VCaP (cell line): ENCODE results near the gene CORIN.

Source experiments
- H3K27ac ChIP-seq: fragments of 450-650 bp; 2 replicates; pipeline ENCODE4 v1.5.1; 2017
- CTCF ChIP-seq: fragments of 450-650 bp; conservative IDR thresholded peaks from 2 replicates; pipeline ENCODE4 v1.5.1; 2017; ENCODE audit warnings: mild to moderate bottlenecking, moderate library complexity

The CORIN gene

GRCh38 chr4:47816748-47817147 is 21.1 kb downstream of the CORIN start:
- no peak overlapping the region for H3K27ac ChIP-seq
- TF ChIP-seq CTCF, result no peak

DNA sequence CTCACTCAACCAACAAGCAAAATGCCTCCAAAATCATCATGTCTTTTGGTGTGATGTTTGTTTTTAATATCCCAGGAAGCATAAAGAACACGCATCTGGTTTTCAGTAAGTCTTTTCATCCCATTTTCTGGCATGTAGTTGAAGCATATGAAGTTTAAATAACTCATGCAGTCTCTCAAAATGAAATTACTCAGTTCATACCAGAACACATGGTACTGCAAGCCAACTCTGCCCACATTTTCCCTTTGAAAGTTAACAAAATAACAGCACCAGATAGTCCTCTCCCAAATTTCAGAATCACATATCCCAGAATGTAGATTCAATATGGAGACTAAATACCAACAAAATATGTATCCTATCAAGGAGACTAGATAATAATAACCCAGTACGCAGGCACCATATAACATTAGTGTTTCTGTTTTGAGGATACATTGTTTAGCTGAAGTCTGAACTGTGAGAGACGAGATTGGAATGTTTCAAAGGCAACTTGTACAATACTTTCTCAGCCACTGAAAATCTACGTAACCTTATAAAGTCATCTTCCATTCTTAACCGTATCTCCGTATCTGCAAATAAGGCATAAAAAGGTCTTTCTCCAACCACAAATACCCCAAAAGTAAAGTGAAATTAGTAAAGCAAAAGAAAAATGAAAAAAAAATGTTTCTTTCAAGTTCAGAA is 23.1 kb downstream of the CORIN start:
- no peak overlapping the region for H3K27ac ChIP-seq
- TF ChIP-seq CTCF, result no peak

- TF ChIP-seq CTCF, result no peak
- H3K27ac ChIP-seq, result no peak overlapping the region
These were observed 28.1 kb downstream of the CORIN start for GRCh38 chr4:47809654-47810203.

- TF ChIP-seq CTCF, result no peak
- no peak overlapping the region for H3K27ac ChIP-seq
These were observed 33.3 kb downstream of the CORIN start for GRCh38 chr4:47804598-47804997.

GRCh38 chr4:47801481-47802002 is 36.3 kb downstream of the CORIN start:
- TF ChIP-seq CTCF, result no peak
- no peak overlapping the region for H3K27ac ChIP-seq

GRCh38 chr4:47798165-47798564 is 39.7 kb downstream of the CORIN start:
- peak overlapping the region; percentile 70 for H3K27ac ChIP-seq
- no peak for TF ChIP-seq CTCF

DNA sequence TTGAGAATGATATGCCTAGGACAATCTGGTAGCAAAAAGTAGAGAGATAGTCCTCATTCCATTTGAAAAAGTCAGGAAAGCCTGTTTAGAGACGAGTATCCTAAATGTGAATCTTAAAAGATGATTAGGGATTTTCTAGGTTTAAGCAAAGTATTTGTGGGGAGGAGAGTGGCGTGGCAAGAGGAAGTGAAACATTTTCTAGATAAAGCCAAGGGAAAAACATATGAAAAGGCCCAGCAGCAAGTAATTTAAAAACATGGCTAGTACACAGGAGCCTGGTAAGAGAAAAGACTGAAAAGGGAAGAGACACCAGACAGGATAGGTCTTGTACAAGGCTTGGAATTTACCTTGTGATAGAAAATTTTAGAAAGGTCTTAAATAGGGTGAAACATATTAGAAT is 45.9 kb downstream of the CORIN start:
- no peak overlapping the region for H3K27ac ChIP-seq
- no peak for TF ChIP-seq CTCF
